GM19372 (cell line): ENCODE results near the gene DHDH.

Experiments used
- ATAC-seq: cut with Tn5 transposase; IDR thresholded peaks from one replicate; pipeline ENCODE4 v1.9.1; 2021; ENCODE audit warnings: mild to moderate bottlenecking, low read depth, moderate library complexity; ENCODE audit not compliant: unreplicated experiment

The DHDH gene

DNA sequence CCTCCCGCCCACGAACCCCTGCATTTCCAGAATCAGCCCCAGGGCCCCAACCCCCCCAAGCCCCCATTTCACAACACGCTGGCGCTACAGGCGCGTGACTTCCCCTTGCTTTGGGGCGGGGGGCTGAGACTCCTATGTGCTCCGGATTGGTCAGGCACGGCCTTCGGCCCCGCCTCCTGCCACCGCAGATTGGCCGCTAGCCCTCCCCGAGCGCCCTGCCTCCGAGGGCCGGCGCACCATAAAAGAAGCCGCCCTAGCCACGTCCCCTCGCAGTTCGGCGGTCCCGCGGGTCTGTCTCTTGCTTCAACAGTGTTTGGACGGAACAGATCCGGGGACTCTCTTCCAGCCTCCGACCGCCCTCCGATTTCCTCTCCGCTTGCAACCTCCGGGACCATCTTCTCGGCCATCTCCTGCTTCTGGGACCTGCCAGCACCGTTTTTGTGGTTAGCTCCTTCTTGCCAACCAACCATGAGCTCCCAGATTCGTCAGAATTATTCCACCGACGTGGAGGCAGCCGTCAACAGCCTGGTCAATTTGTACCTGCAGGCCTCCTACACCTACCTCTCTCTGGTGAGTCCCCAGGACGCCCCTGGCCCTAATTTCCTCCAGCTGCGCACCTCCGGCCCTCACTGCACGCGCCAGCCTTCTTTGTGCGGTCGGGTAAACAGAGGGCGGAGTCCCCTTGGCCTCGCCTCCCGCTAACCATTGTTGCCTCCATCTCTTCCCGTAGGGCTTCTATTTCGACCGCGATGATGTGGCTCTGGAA lies 31.7 kb downstream of the DHDH start, which contains the start of gene FTL:
Gene FTL, plus strand, starts transcription at position 270 of the 766 bp plus-strand sequence. Its CDS starts 199 bp downstream, at position 469.
- peak; percentile 60 for ATAC-seq

DNA sequence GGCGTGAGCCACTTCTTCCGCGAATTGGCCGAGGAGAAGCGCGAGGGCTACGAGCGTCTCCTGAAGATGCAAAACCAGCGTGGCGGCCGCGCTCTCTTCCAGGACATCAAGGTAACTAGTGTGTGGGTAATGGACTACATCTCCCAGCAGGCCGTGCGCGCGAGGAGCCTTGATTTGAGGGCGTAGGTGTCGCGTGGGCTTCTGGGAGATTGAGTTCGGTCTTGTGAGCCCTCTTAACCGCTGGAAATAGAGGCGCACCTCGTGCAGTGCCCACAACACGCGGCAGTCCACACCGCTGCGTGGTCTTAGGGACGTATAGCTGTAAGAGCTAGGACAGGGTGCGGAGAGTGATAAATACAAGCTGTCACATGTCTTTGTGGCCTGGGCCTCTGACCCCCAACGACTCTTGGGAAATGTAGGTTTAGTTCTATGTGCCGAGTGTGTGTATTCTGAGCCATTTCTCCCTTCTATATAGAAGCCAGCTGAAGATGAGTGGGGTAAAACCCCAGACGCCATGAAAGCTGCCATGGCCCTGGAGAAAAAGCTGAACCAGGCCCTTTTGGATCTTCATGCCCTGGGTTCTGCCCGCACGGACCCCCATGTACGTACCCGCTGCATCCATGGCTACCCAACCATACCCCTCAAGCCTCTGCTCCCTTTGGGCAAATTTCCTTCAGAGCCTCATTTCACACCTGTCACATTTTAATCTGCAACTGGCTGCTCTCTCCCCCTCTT lies 32.5 kb downstream of the DHDH start:
- peak; percentile 28 for ATAC-seq

DNA sequence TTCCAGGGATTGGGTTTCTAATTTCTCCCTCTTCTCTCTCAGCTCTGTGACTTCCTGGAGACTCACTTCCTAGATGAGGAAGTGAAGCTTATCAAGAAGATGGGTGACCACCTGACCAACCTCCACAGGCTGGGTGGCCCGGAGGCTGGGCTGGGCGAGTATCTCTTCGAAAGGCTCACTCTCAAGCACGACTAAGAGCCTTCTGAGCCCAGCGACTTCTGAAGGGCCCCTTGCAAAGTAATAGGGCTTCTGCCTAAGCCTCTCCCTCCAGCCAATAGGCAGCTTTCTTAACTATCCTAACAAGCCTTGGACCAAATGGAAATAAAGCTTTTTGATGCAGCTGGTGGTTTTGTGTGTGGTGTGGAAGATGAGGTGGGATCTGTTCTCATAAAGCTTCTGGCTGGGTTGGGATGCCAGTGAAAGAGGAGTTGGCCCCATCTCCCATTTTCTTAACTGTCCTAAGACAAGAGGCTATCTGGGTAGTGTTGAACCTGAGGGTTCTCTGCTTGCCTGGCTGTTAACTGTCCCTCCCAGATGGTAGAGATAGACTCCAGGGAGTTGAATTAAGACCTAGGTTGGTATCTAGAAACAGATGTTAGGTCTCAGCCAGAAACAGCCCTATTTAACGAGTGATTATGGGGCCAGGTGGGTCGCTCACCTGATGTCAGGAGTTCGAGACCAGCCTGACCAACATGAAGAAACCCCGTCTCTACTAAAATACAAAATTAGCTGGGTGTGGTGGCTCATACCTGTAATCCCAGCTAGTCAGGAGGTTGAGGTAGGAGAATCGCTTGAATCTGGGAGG lies 33.2 kb downstream of the DHDH start:
- no peak for ATAC-seq

DNA sequence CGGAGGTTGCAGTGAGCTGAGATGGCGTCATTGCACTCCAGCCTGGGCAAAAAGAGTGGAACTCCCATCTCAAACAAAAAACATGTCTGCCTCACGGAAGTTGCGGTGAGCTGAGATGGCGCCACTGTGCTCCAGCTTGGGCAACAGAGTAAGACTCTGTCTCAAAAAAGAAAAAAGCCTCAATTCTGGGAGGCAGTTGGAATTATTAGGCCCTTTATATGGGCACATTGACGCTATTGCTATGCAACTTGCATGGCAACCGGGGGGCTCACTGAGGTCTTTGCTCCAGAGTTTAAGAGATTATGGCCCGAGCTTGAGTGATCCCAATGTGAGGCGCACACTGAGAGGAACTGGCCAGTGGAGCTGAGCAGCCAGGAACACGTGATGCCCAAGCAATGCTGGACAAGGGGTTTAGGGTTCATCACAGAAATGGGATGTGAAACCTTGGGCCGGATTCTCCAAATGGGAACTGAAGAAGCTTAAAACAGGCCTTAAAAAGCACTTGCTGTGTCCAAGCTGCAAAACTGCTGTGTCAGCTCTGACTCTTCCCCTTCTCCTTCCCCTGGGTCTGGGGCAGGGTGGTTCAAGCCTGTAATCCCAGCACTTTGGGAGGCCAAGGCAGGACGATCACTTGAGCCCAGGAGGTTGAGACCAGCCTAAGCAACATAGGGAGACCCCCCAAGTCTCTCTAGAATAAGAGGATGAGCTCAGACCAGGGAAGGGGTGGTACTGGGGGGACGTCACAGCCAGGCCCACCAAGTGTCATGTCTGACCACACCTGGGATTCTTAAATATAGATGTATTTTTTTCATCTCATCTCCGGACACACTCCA lies 34.1 kb downstream of the DHDH start:
- no peak for ATAC-seq

DNA sequence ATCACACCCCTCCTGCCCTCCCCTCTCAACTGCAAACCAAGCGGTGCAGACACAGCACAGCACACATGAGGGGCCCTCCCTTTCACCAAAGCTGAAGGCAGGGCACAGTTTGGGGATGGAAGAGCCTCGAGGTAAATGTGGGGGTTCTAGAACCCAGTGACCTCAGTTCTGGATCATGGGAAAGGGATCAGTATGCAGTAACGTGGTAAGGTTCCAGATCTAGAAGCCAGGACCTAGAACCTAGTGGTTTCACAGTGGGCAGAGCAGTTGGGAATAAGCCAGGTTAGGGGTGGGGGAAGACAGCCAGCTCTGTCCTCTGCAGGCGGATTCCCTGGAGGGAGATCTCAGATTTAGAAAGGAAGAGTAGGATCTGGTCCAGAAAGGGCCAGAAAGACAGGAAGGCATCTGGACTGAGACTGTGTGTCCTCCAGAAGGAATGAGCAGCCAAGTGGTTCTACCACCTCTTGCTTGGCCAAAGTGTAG lies 34.7 kb downstream of the DHDH start:
- ATAC-seq = no peak

DNA sequence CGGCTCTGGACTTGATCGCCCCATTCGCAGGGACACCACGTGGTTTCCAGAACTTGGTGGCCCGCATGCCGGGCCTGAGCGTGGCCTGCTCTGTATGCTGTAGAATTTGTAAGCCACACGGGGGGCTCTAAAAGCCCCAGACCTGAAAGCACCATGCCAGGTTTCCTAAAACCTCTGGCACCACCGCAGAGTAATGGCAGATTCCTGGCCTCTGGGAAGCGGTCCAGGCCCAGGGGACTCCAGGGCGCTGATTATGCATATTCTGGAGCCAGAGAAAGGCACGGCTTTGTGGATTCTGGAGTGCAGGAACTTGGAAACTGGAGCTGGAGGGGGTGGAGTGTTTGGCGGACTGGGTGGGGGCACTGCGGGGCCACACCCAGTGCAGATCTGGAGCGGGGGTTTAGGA lies 35.3 kb downstream of the DHDH start:
- no peak for ATAC-seq

DNA sequence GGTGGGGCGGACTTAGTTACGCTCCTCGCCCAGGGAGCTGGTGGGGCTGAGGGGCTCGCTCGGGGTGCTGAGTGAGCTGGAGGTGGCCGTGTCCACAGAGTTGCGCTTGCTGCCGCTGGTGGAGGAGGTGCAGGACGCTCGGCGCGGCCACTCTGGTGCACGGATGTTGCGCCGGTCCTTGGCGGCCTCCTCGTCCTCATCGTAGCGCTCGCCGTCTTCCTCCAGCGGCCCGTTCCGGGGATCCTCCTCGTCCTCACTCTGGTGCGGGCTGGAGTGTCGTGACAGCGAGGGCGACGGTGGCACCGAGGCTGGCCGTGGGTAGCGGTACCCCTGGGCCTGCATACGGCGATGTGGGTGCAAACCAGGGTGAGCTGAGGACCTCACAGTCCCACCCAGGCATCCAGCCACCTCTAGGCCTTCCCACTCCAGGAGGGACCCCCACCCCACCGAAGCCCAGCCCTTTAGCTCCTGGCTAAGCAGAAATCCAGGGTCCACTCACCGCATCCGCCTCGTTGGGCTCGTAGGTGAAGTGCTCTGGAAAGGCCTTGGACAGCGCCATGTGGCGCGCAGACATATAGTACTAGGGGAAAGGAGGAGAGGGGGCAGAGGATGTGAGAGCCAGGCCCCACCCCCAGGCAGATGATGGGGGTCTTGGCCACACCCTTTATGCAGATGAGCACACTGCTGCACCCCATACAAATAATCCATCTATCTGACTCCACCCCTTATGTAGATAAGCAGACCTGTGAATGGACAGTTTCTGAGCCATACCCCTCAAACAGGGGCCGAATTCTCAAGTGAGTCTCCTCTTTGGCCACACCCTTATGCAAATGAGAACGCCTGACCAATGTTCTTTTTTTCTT lies 36.0 kb downstream of the DHDH start:
- no peak for ATAC-seq

DNA sequence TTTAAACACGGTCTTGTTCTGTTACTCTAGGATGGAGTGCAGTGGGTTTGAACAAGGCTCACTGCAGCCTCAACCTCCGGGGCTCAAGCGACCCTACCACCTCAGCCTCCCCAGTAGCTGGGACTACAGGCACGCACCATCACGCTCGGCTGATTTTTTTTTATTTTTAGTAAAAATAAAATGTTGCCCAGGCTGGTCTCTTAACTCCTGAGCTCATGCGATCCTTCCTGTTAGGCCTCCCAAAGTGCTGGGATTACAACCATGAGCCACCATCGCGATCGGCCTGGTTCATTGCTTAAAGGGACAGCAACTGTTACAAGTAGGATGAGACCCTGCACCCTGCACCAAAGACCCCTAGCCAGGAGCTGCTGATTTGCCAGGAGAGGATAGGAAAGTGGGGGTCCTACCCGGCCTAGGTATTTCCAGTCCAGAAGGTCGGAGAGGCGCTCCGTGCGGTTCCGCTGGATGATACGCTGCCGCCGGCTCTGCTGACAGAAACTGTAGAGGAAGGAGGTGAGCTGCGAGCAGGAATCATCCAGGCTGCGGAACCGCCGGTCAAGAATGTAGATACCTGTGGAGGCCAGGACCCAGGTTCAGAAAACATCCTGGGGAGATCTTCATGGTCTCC lies 36.8 kb downstream of the DHDH start:
- ATAC-seq = no peak

DNA sequence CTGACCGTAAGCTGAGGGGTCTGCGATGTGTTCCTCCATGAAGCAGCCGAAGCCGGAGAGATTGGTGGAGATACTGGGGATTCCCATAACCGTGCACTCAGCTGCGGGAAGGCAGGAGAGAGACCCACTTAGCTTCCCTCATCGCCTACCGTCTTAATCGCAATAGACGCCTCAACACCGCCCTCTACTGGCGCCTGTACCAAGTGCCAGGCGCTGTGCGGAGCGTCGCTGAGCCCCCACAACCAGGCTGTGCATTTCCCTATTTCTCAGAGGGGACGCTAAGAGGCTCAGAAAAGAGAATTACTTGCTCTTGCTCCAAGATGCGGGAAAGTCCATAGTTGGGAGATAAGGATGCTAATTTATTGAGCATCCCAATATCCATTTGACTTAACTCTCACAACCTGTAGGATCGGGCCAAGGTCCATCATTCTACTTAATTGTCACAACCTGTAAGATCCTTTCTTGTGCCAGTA lies 37.5 kb downstream of the DHDH start:
- no peak for ATAC-seq

DNA sequence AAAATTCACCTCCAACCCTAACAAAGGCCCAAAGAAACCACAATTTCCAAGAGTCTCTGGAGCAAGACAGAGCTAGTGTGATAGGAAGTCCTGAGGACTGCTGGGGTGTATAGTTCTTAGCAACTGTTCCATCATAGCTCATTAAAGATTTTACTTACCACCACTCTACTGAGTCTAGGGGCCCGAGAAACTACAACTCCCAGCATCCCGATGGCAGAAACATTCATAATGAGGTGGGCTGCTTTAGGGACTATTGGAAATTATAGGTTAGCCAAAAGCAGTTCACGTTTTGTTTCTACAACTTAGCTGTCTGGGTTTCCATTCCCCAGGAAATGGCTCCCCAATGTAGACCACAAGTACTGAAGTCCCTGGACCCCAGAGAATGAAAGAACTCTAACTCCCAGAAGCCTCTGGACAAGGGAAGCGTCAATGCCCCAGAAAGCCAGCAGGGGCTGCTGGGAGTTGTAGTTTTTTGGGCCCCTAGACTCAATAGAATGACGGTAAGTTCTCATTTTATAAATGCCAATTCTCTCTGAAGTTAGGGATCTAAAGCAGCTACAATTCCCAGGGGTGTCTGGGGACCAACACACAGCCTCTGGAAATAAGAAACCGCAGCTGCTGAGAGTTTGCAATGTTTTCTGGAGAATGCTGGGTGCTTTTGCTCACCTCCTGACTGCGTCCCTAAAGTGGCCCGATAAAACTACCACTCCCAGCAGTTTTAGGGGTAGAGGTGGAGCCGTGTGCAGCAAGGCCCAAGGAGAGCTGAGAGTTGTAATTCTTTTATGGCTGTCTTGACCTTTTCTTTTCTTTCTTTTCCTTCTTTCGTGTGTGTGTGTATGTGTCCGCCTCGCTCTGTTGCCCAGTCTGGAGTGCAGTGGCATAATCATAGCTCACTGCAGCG lies 42.7 kb downstream of the DHDH start:
- no peak for ATAC-seq

DNA sequence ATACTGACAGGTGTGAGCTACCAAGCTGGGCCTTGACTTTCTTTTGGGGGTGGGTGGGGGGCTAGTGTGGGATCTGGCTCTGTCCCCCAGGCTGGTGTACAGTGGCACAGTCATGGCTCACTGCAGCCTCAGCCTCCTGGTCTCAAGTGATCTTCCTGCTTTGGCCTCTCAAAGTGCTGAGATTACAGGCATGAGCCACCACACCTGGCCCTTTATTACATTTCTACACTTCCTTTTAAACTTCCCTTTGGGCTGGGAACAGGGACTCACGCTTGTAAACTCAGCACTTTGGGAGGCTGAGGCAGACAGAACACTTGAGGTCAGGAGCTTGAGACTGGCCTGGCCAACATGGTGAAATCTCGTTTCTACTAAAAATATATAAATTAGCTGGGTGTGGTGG lies 43.6 kb downstream of the DHDH start:
- ATAC-seq = no peak

DNA sequence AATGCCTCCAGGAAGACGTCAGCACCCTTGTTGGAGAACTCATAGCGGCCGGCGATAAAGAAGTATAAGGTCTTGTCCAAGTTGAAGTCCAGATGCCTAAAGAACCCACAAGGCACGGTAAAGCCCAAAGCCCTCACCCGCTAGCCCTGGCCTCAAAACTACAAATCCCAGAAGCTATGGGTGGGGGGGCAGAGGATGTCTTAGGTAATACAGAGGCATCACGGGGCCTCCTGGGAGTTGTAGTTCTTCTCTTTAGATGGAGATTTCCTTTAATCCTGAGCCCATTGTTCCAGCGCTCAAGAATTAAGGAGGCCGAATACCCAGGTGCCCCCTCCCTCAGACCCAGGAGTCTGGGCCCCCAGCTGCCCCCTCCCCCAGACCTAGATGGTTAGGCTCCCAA lies 48.8 kb downstream of the DHDH start:
- no peak for ATAC-seq

DNA sequence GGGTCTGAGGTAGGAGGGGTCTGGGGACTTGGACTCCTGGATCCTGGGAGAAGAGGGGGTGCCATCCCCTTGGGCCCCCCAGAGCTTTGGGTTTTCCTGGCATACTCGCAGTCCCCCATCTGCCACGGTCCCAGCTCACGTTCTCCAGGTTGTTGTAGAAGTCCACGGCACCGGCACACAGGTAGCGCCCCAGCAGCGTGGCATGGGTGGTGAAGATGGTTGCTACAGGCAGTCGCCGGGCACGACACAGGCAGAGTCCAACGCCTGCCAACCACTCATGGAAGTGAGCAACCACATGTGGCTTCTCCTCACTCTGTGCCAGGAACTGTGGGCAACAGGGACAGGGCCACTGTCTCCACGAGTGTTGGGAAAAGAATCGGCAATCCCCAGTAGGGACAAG lies 52.2 kb downstream of the DHDH start:
- ATAC-seq = no peak

DNA sequence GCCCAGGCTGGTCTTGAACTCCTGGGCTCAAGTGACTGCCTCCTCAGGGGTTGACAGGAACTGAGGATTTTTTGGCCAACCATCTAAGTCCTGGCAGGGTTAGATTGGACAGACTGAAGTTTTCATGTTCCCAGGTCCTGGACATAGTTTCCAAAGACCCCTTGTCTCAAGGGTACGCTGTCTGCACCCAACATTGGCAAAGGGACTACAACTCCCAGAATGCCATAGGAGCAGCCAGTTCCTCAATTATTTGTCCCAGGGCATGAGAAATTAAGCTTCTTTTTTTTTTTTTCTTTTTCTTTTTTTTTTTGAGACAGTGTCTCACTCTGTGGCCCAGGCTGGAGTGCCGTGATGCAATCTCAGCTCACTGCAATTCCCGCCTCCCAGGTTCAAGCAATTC lies 52.7 kb downstream of the DHDH start:
- no peak for ATAC-seq

DNA sequence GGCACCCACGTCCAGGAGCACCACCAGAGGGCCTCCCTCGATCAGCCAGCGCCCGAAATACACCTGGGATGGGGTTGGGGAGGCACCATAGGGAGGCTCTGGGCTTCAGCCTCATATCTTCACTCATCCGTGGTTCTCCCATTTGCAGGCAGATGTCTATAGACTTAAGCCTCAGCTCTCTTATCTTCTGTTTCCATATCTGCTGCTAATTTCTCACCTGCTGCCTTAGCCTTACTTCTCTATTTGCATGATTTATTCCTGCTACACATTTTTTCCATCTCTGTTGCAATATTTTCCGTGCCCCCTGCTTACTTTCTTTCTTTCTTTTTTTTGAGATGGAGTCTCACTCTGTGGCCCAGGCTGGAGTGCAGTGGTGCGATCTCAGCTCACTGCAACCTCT lies 53.8 kb downstream of the DHDH start:
- ATAC-seq = no peak

DNA sequence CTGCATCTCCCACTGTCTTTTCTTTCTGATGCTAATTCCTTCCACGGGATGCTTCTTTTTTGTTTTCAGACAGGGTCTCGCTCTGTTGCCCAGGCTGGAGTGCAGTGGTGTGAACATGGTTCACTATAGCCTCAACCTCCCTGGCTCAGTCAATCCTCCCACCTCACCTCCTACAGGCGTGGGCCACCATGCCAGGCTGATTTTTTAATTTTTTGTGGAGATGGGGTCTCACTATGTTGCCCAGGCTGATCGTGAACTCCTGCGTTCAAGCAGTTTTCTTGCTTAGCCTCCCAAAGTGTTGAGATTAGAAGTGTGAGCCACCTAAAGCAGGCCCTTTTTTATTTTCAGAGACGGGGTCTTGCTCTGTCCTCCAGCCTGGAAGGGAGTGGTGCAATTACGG lies 54.8 kb downstream of the DHDH start:
- ATAC-seq = no peak

DNA sequence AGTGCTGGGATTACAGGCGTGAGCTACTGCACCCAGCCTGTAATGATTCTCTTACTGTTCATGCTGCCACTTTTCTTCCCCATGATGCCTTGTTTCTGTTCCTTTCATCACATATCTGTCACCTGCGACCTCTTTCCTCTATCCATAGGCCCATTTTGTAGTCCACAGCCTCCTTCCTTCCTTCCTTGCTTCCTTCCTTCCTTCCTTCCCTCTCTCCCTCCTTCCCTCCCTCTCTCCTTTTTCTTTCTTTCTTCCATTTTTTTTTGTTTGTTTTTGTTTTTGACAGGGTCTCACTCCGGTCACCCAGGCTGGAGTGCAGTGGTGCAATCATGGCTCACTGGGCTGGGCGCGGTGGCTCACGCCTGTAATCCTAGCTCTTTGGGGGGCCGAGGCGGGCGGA lies 55.4 kb downstream of the DHDH start:
- ATAC-seq = no peak
